ENCODE results near the gene DNAJC27.

GRCh38 chr2:24955232-24955631 lies 16.5 kb downstream of the DNAJC27 start:
- no peak for TF ChIP-seq HDAC2 (IDR thresholded peaks at IDR 0.05)
- no peak for TF ChIP-seq NFE2L2 (conservative IDR thresholded peaks at IDR 0.05; ENCODE audit: low read length)
- no peak; the same call in 2 of the 3 replicates for TF ChIP-seq CTCF (IDR thresholded peaks at IDR 0.05)
- TF ChIP-seq MAFK (IDR thresholded peaks at IDR 0.05; ENCODE audit: partially characterized antibody), result no peak
- TF ChIP-seq RCOR1 (IDR thresholded peaks at IDR 0.05; ENCODE audit: low read depth, low read length), result no peak
- TF ChIP-seq CHD2 (IDR thresholded peaks at IDR 0.05; ENCODE audit: low read length, partially characterized antibody), result no peak
- TF ChIP-seq RAD21 (conservative IDR thresholded peaks at IDR 0.05 in 1 of 2, IDR thresholded peaks at IDR 0.05 in 1 of 2), result no peak
- TF ChIP-seq JUNB (IDR thresholded peaks at IDR 0.05), result no peak
- TF ChIP-seq, protein P1, sequence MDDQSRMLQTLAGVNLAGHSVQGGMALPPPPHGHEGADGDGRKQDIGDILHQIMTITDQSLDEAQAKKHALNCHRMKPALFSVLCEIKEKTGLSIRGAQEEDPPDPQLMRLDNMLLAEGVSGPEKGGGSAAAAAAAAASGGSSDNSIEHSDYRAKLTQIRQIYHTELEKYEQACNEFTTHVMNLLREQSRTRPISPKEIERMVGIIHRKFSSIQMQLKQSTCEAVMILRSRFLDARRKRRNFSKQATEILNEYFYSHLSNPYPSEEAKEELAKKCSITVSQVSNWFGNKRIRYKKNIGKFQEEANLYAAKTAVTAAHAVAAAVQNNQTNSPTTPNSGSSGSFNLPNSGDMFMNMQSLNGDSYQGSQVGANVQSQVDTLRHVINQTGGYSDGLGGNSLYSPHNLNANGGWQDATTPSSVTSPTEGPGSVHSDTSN (IDR thresholded peaks at IDR 0.05), result no peak
- no peak for TF ChIP-seq CBX8 (IDR thresholded peaks at IDR 0.05)
- no peak for TF ChIP-seq CEBPB (IDR thresholded peaks at IDR 0.05)
- TF ChIP-seq MAX (IDR thresholded peaks at IDR 0.05), result no peak

Data from A549 (cell line).